SK-N-MC (cell line): ENCODE results near the gene IGFALS.

Source experiments
- DNase-seq: peaks from one replicate; pipeline ENCODE4 v3.0.0-alpha.2; 2011; ENCODE audit warnings: low read depth, low spot score
- H3K27ac ChIP-seq: fragments of 200-600 bp; sonication (generic); 2 replicates; pipeline ENCODE4 v1.5.1; 2016; ENCODE audit warnings: mixed run types
- H3K36me3 ChIP-seq: fragments of 200-600 bp; sonication (generic); 2 replicates; pipeline ENCODE4 v1.6.1; 2017; ENCODE audit warnings: antibody characterized with exemption, low read length, mixed read lengths; ENCODE audit not compliant: insufficient read depth
- H3K4me3 ChIP-seq: fragments of 200-600 bp; sonication (generic); 2 replicates; pipeline ENCODE4 v1.5.1; 2016
- H3K9ac ChIP-seq: fragments of 200-600 bp; sonication (generic); 2 replicates; pipeline ENCODE4 v1.8.0; 2017; ENCODE audit warnings: mixed run types, mixed read lengths; ENCODE audit not compliant: insufficient read length
- H3K9me3 ChIP-seq: fragments of 200-600 bp; sonication (generic); 2 replicates; pipeline ENCODE4 v1.6.1; 2017; ENCODE audit warnings: low read depth, mild to moderate bottlenecking, antibody characterized with exemption, low read length, moderate library complexity, mixed read lengths
- EZH2 ChIP-seq: fragments of 200-600 bp; sonication (generic); IDR thresholded peaks from one replicate; pipeline ENCODE4 v1.6.1; 2017; ENCODE audit warnings: antibody characterized with exemption
- FOXP2 ChIP-seq: optimal IDR thresholded peaks from 2 replicates; pipeline ENCODE3; 2011; ENCODE audit warnings: mild to moderate bottlenecking, moderate library complexity; ENCODE audit not compliant: insufficient read depth; ENCODE audit errors: extremely low read length, control extremely low read depth
- POLR2AphosphoS5 ChIP-seq: IDR thresholded peaks from 2 replicates; pipeline ENCODE4 v1.6.1; 2012; ENCODE audit warnings: mild to moderate bottlenecking, low read depth, low read length, borderline replicate concordance

IGFALS gene

DNA sequence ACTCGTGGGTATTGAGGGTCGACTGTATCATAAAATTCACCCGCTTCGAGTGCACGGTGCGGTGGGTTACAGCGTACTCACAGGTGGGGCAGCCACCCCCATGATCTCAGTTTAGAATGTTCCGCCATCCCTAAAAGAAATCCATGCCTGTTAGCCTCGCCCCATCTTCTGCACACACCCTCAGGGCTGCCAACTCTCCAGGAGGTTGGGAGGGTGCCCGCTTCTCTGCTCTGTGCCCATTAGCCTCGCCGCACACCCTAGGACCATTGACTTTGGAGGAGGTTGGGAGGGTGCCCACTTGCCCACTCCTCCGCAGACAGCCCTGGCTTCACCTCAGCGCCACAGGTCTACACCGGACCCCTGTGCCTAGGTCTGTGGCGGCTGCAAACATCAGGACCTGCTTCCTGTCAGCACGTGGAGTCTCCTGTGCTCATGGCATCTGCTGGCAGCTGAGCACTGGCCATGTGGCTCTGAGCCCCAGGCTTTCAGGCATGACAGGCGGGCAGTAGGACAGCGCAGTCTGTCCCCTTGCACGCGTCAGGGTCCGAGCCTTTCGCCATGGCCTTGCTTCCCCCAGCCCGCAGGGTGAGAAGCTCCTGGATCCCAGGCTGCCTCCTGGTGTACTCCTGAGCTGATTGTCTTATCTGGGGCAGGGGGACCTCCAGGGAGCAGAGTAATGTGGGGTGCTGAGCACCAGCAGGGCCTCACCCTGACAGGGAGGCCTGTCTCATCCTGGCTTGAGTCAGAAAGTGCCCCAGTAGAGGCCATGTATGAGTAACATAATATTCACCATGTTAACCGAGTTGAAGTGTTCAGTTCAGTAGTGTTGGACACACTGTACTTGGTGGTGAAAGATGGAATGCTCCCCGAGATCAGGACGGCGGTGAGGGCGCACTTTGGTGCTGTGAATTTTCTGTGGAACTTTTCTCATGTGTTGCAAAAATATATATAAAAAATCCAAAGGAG lies 44.1 kb downstream of the IGFALS start:
- Histone ChIP-seq H3K9me3 (no peaks in the 10 kb centered on the region), H3K27ac (no peak overlapping the region), H3K4me3 (no peak overlapping the region), H3K9ac (no peak overlapping the region), H3K36me3 (no peaks in the 10 kb centered on the region; the same call in 1 of the 2 replicates)
- TF ChIP-seq POLR2AphosphoS5 (no peak), FOXP2 (no peak), EZH2 (no peak)
- no peak for DNase-seq

GRCh38 chr16:1747934-1748333 lies 45.6 kb downstream of the IGFALS start:
- no peak for DNase-seq
- Histone ChIP-seq H3K9ac (no peak overlapping the region), H3K36me3 (no peaks in the 10 kb centered on the region; the same call in 1 of the 2 replicates), H3K9me3 (no peaks in the 10 kb centered on the region), H3K4me3 (no peak overlapping the region), H3K27ac (no peak overlapping the region)
- TF ChIP-seq EZH2, result no peak
- TF ChIP-seq FOXP2, result no peak
- no peak for TF ChIP-seq POLR2AphosphoS5

DNA sequence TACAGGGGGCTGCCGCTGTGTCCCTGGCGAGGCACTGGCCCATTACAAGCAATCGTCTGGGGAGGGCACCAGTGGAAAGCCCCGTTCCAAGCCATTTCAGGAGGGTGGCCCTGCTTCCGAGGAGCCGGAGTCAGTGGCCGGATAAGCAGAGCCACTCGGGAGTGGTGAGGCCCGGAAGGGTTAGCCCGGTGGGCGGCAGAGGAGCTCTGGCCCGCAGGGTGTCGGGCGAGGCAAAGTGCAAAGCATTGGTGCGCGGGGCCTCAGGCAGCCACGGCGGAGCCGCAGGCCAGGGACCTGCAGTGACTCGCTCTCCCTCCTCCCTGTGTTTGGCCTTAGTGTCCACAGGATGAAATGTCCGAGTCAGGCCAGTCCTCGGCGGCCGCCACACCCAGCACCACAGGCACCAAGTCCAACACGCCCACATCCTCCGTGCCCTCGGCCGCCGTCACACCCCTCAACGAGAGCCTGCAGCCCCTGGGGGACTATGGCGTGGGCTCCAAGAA lies 46.8 kb downstream of the IGFALS start:
- H3K9me3 ChIP-seq, result no peaks in the 10 kb centered on the region
- H3K36me3 ChIP-seq, result no peaks in the 10 kb centered on the region; the same call in 1 of the 2 replicates
- H3K4me3 ChIP-seq, result no peak overlapping the region
- TF ChIP-seq FOXP2, result no peak
- no peak overlapping the region for H3K27ac ChIP-seq
- no peak for DNase-seq
- H3K9ac ChIP-seq, result no peak overlapping the region

- Histone ChIP-seq H3K36me3 (no peaks in the 10 kb centered on the region; the same call in 1 of the 2 replicates), H3K9ac (no peak overlapping the region), H3K27ac (no peak overlapping the region), H3K9me3 (no peaks in the 10 kb centered on the region), H3K4me3 (no peak overlapping the region)
- no peak for DNase-seq
- TF ChIP-seq POLR2AphosphoS5, result no peak
- TF ChIP-seq EZH2, result no peak
- no peak for TF ChIP-seq FOXP2
These were observed 47.4 kb downstream of the IGFALS start for GRCh38 chr16:1745900-1746692.

GRCh38 chr16:1745181-1745899 lies 48.2 kb downstream of the IGFALS start:
- H3K4me3 ChIP-seq, result no peak overlapping the region
- no peaks in the 10 kb centered on the region; the same call in 1 of the 2 replicates for H3K36me3 ChIP-seq
- no peak for DNase-seq
- H3K9me3 ChIP-seq, result no peaks in the 10 kb centered on the region
- H3K9ac ChIP-seq, result no peak overlapping the region
- TF ChIP-seq EZH2 (no peak), FOXP2 (no peak), POLR2AphosphoS5 (no peak)
- no peak overlapping the region for H3K27ac ChIP-seq

DNA sequence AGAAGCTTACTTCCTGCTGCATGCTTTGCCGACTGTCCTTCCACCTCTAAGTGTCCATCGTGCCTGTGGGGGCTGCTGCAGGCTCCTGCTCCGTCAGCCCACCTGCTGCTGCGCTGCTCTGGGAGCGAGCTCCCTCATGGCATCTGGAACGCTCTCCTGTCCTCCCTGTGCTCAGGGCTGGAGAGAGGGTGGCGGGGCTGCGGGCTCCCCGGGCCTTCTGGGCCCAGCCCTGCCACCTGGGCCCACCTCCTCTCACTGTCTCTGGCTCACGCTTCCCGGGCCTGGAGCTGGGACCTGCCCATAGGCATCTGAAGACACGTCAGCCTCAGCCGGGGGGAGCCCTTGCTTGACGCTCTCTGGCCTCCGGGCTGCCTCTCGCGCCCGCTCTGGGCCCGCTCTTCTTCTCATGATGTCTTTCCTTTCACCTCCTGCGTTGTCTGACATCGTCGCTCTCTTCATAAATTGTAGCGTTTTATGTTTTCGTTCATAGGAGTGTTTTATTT lies 49.1 kb downstream of the IGFALS start:
- no peak for DNase-seq
- Histone ChIP-seq H3K4me3 (no peak overlapping the region), H3K9ac (no peak overlapping the region), H3K36me3 (no peaks in the 10 kb centered on the region; the same call in 1 of the 2 replicates), H3K9me3 (no peaks in the 10 kb centered on the region), H3K27ac (no peak overlapping the region)
- no peak for TF ChIP-seq FOXP2
- no peak for TF ChIP-seq POLR2AphosphoS5
- TF ChIP-seq EZH2, result no peak

GRCh38 chr16:1743376-1744337 lies 49.8 kb downstream of the IGFALS start:
- H3K9ac ChIP-seq, result no peak overlapping the region
- H3K36me3 ChIP-seq, result no peaks in the 10 kb centered on the region; the same call in 1 of the 2 replicates
- H3K9me3 ChIP-seq, result no peaks in the 10 kb centered on the region
- no peak overlapping the region for H3K4me3 ChIP-seq
- no peak for TF ChIP-seq POLR2AphosphoS5
- TF ChIP-seq FOXP2, result no peak
- TF ChIP-seq EZH2, result no peak
- no peak overlapping the region for H3K27ac ChIP-seq
- DNase-seq, result no peak
